ENCODE measurements around the gene OPALIN. TPM values are rescaled to one million over a fixed set of nuclear protein-coding genes. Genes with fewer than 3 reads are reported as not detected.

OPALIN gene
- total and polyA plus RNA-seq, 10 donors, result not detected

DNA sequence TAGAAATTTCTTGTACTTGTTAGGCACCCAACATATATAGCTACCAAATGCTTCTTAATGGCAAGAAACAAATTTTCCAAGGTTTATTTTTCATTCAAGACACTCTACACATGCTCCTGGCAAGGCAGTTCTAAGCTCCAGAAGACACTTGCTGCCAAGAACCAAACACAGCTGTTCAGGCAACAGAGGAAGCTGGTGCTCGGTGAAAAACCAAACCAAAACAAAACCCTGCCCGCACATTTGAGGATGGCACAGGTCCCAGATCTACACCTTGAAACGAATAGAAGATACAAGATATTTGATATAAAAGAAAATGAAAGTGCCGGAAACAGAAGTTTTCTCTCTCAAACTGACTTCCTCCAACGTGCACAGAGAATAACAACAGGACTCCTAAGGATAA is 59.4 kb downstream of the OPALIN start:
- Histone ChIP-seq H3K27ac (peak overlapping the region in 7 of 8 donors; percentile 26 to 75 (median 57)), H3K4me3 (peak overlapping the region in 1 of 8 donors; percentile 10), H3K9me3 (no peaks in the 10 kb centered on the region), H3K4me1 (peaks cover 0 to 34% (median 13%) of the 10 kb centered on the region in 6 donors), H3K36me3 (no peaks in the 10 kb centered on the region), H3K27me3 (replicated peaks in 1 of 7) (peaks cover 0 to 7% (median 0%) of the 10 kb centered on the region in 7 donors)
- 9 to 17% (median 10%) methylated on average over 5 of the region's 5 CpGs for WGBS, 5 donors
- no peak for DNase-seq
- intact Hi-C loops (cut with DNase I; ENCODE audit: low total_unique reads), result no loop called here
- TF ChIP-seq, protein P1, sequence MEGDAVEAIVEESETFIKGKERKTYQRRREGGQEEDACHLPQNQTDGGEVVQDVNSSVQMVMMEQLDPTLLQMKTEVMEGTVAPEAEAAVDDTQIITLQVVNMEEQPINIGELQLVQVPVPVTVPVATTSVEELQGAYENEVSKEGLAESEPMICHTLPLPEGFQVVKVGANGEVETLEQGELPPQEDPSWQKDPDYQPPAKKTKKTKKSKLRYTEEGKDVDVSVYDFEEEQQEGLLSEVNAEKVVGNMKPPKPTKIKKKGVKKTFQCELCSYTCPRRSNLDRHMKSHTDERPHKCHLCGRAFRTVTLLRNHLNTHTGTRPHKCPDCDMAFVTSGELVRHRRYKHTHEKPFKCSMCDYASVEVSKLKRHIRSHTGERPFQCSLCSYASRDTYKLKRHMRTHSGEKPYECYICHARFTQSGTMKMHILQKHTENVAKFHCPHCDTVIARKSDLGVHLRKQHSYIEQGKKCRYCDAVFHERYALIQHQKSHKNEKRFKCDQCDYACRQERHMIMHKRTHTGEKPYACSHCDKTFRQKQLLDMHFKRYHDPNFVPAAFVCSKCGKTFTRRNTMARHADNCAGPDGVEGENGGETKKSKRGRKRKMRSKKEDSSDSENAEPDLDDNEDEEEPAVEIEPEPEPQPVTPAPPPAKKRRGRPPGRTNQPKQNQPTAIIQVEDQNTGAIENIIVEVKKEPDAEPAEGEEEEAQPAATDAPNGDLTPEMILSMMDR (IDR thresholded peaks at IDR 0.05 in 8 of 11, conservative IDR thresholded peaks at IDR 0.05 in 3 of 11), result no peak
- TF ChIP-seq POLR2A (IDR thresholded peaks at IDR 0.05), result no peak
- no peak for TF ChIP-seq POLR2AphosphoS5 (IDR thresholded peaks at IDR 0.05)

DNA sequence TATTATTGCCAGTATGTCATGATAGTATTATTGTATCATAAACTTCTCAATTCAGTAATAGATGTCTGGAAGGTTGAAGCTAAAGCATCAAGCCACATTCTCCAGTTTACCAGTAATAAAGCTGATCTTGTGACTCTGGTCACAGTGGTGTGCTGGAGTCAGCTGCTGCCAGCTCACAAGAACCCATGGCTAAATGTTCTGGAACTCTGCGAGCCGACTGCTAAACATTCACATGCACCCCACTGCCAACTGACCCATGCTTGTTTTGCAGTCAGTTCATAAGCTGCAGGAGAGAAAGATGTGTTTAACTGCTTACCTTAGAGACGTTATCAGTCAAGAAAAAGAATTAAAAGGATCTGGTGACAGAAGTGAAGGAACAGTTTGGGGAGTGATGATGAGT is 60.4 kb downstream of the OPALIN start:
- WGBS, 5 donors, result 85 to 92% (median 88%) methylated on average over 3 of the region's 3 CpGs
- TF ChIP-seq POLR2AphosphoS5 (IDR thresholded peaks at IDR 0.05) (no peak), POLR2A (IDR thresholded peaks at IDR 0.05) (no peak)
- TF ChIP-seq, protein P1 (IDR thresholded peaks at IDR 0.05 in 8 of 11, conservative IDR thresholded peaks at IDR 0.05 in 3 of 11), result no peak

DNA sequence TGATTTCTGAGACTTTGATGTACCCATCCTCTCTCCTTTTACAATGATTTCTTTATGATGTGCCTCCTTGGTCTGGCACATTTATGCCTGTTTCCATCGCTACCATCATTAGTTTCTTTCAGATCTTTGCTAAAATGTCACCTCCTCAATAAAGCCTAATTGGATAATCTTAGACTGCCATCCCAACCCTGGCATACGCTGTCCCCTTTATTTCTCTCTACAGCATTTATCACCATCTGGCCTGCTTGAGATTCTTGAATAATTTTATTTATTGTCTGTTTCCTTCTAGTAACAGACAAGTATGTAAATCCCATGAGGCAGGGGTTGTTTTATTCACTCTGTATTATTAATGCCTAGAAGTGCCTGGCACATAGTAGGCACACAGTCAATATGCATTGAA is 61.3 kb downstream of the OPALIN start:
- no peak for DNase-seq
- 91 to 95% (median 93%) methylated on average over 2 of the region's 2 CpGs for WGBS, 5 donors
- no peaks in the 10 kb centered on the region for H3K9me3 ChIP-seq
- intact Hi-C loops (cut with DNase I; ENCODE audit: low total_unique reads), result no loop called here
- H3K4me1 ChIP-seq, result peaks cover 0 to 46% (median 15%) of the 10 kb centered on the region in 6 donors
- no peak overlapping the region for H3K4me3 ChIP-seq
- H3K36me3 ChIP-seq, result no peaks in the 10 kb centered on the region
- H3K27me3 ChIP-seq (replicated peaks in 1 of 7), result no peaks in the 10 kb centered on the region
- no peak overlapping the region for H3K27ac ChIP-seq
- no peak for TF ChIP-seq POLR2AphosphoS5 (IDR thresholded peaks at IDR 0.05)
- no peak for TF ChIP-seq POLR2A (IDR thresholded peaks at IDR 0.05)
- TF ChIP-seq, protein P1 (IDR thresholded peaks at IDR 0.05 in 8 of 11, conservative IDR thresholded peaks at IDR 0.05 in 3 of 11), result no peak

More for the DNA sequence above, 60.4 kb downstream of the OPALIN start:
- Histone ChIP-seq H3K27me3 (replicated peaks in 1 of 7) (peaks cover 0 to 4% (median 0%) of the 10 kb centered on the region in 7 donors), H3K4me3 (no peak overlapping the region), H3K9me3 (no peaks in the 10 kb centered on the region), H3K36me3 (no peaks in the 10 kb centered on the region), H3K4me1 (peaks cover 0 to 37% (median 15%) of the 10 kb centered on the region in 6 donors), H3K27ac (no peak overlapping the region)
- intact Hi-C loops (cut with DNase I; ENCODE audit: low total_unique reads), result no loop called here
- no peak for DNase-seq

DNA sequence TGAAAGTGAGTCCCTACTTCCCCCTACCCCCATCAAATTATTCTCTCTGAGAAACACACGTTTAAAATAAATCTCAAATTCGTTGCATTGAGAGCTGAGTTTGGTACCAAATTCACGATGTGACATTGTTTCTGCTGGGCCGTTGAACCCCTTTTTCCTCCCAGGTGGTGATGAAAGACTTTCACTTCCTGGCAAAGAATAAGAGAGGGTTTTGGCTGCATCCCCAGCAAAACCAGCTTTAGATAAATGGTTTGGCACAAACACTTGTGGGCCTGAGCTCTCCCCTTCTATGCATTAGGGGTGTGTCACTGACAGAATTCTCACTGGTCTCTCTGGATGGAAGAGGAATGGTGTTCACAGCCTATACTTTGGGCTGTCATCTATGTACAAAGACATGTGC is 63.3 kb downstream of the OPALIN start:
- peaks cover under 1 to 52% (median 21%) of the 10 kb centered on the region in 6 donors for H3K4me1 ChIP-seq
- H3K9me3 ChIP-seq, result no peaks in the 10 kb centered on the region
- DNase-seq, result no peak
- TF ChIP-seq POLR2A (IDR thresholded peaks at IDR 0.05) (no peak), POLR2AphosphoS5 (IDR thresholded peaks at IDR 0.05) (no peak)
- H3K27me3 ChIP-seq (replicated peaks in 1 of 7), result no peaks in the 10 kb centered on the region
- H3K27ac ChIP-seq, result no peak overlapping the region
- no peaks in the 10 kb centered on the region for H3K36me3 ChIP-seq
- H3K4me3 ChIP-seq, result no peak overlapping the region
- 12 to 27% (median 18%) methylated on average over 4 of the region's 4 CpGs for WGBS, 5 donors
- intact Hi-C loops (cut with DNase I; ENCODE audit: low total_unique reads), result no loop called here

Other genes with a start within 250 kb of the OPALIN start
- gene ZNF518A, start 228.7 kb downstream of the OPALIN start, total RNA-seq, result 10 to 100 TPM; 22.0 to 45.7 (median 34.0) TPM
- gene ZNF518A, start 228.7 kb downstream of the OPALIN start, polyA plus RNA-seq, result 1 to 10 TPM; 5.1 to 6.6 (median 6.4) TPM
- gene BLNK, start 87.4 kb downstream of the OPALIN start, total RNA-seq, result 100 to 1,000 TPM in 2 of 7 donors, 10 to 100 TPM in 5; 63.7 to 128 (median 89.8) TPM
- gene BLNK, start 87.4 kb downstream of the OPALIN start, polyA plus RNA-seq, result 100 to 1,000 TPM in 2 of 3 donors, 10 to 100 TPM in 1; 76.4 to 116 (median 103) TPM
- gene DNTT, start 54.6 kb downstream of the OPALIN start, total RNA-seq, result under 1 TPM in 1 of 7 donors, not detected in 6; 0.59 TPM
- under 1 TPM in 1 of 3 donors, not detected in 2; 0.08 TPM for gene DNTT, start 54.6 kb downstream of the OPALIN start, polyA plus RNA-seq
- under 1 TPM; 0.26 to 0.75 (median 0.34) TPM for gene TLL2, start 154.9 kb upstream of the OPALIN start, total RNA-seq
- gene TLL2, start 154.9 kb upstream of the OPALIN start, polyA plus RNA-seq, result under 1 TPM; 0.23 to 0.46 (median 0.35) TPM
- 100 to 1,000 TPM in 1 of 7 donors, 10 to 100 TPM in 6; 65.7 to 107 (median 81.8) TPM for gene TM9SF3, start 228.0 kb upstream of the OPALIN start, total RNA-seq
- 10 to 100 TPM; 13.2 to 18.4 (median 18.3) TPM for gene TM9SF3, start 228.0 kb upstream of the OPALIN start, polyA plus RNA-seq

Data from spleen (tissue), 11 donors.